NCI-H1436 (cell line): ENCODE results near the gene DAP.
"Not testable (repeated sequence)": the region's sequence is repeated elsewhere in the genome, so short reads cannot be mapped to it uniquely, and the experiment has no call there.

Experiments
- DNase-seq: peaks from one replicate; lab custom pipeline; 2025; lab: John Stamatoyannopoulos, UW

The DAP gene

DNA sequence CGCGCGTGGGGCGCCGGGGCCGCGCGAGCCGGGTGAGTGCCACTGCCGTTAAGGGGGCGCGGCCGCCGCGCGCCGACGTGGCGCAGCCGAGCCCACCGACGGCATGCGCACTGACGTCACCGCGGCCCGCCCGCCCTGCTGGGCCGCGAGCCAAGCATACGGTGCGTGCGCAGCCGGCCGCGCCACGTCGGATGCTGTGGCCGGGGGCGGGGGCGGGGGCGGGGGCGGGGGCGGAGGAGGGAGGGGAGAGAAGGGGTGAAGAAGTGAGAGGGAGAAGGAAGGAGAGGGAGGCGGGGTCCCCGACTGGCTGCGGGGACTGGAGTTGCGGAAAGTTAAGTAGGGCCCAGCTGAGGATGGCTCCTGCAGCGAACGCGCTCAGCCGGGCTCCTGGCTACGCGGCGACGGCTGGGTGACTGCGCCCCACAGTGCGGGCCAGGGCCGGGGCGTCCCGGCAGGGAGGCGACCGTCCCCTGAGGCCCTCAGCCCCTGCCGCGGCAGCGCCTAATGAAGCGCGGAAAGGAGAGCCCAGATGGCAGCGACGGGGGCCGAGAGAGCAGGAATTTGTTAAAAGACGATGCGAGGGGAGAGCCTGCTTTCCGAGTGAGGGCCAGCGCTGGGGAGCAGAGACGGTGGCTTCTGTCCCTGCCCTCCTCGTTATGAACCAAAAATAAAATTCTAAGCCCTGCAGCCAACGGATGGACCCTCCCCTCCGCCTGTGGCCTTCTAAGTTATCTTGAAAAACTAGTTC is at the start of gene DAP:
DAP (minus strand) TSS at position 50 of the 748 bp plus-strand sequence. CDS start 166 bp downstream, outside the sequence.
- DNase-seq, result peak; percentile 83

- DNase-seq, result no peak
These were observed 47.6 kb upstream of the DAP start for GRCh38 chr5:10808347-10809226.

GRCh38 chr5:10801931-10802666 is 41.1 kb upstream of the DAP start:
- no peak for DNase-seq

DNA sequence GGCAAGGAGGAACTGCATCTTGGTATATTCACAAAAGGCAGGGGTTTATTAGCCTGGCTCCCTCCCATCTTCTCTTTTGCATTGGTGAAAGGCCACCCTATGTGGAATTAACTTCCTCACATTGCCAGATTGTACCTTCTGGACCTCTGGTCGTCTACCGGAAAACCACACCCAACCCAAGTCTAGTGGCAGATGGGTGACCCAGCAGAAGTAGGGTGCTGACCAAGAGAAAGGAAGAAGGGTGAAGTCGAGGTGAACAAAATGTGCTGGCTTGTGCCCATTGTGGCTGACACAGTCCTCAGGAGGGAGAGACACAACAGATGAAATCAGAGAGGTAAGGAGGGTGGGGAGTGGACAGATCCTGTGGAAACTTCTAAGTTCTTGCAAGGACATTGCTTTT is 39.8 kb upstream of the DAP start:
- DNase-seq, result no peak

GRCh38 chr5:10797261-10797660 is 36.2 kb upstream of the DAP start:
- DNase-seq, result no peak

DNA sequence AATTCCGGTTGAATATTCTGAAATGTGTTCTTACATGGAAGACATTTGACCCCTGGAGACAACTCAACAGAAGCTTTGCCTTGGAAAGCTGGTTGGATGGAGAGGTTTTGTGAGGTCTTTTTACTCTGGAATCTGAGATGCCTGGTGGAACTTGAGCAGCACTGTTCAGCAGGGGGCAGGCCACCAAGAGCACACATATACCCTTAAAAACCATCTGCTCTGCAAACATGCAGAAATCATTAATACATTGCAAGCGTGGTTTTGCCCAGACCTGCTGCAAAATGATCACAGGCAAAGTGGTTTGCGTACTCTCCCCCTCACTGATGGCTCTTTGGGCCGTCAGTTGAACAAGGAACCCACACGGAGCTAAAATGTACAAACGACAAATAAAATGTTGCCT is 32.8 kb upstream of the DAP start:
- no peak for DNase-seq

DNA sequence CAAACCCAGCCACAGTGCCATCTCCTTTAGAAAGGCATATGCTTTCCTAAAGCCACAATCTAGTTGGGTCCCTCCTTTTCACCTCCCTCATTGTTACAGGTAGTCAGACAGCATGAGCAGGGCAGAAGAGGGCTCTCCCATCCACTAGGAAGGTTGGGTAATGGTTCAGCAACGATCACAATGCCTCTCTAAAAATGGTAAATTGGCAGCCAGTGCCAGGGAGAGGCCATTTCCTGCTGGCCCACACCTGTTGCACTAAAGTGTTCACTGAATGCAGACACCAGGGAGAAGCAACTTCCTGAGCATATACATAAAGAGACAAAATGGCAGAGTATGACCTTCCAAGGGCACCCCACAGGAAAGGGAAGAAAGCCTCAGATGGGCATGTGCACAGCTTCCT is 31.3 kb upstream of the DAP start:
- no peak for DNase-seq

DNA sequence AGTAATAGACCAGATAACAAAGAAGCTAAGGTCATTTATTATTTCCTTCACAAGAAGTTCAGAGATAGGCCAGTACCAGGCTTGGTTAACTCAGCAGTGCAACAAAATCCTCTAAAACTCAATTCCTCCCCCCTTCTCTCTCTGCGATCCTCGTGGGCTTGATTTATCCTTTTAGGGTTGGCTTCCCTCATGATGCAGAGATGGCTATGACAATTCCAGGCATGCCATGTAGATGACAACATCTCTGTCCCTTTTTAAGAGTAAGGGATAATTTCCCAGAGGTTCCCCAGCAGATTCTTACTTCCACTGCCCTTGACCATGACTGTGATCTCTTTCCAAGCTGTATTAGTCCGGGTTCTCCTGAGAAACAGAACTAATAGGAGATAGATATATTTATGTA is 28.7 kb upstream of the DAP start:
- DNase-seq, result no peak

DNA sequence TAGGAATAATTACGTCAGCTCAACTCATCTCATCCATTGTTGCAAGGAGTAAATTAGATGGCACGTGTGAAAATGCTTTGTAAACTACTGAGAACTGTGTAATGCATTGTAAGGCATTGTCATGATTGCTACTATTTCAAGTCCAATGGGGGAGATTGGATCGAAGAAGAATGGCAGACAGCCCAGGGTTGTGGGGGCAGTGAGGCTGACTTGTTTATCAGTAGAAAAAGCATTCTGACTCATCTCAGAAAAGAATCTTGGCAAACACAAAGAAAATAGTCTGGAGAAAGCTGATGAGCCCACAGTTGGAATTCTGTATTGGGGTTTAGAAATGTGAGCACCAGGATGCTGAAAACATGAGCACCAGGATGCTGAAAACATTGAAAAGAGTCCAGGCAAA is 28.0 kb upstream of the DAP start:
- DNase-seq, result no peak

DNA sequence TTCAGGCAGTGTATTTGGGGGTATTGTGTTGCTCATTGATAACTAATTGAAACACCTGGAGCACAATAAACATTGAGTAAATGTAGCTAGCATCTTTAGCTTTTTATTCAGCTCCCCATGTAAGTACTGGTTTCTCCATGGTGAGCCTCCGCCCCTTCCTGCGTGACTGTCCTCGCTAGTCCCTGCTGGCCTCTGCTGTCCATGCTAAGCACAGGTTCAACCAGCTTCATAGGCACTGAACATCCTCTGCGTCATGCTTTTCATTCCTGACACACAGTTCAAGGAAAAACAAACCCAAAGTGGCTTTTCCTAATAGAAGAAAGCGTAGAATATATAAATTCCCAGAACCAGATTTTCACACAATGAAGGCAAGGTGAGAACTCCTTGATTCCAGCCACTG is 27.3 kb upstream of the DAP start:
- DNase-seq, result no peak

DNA sequence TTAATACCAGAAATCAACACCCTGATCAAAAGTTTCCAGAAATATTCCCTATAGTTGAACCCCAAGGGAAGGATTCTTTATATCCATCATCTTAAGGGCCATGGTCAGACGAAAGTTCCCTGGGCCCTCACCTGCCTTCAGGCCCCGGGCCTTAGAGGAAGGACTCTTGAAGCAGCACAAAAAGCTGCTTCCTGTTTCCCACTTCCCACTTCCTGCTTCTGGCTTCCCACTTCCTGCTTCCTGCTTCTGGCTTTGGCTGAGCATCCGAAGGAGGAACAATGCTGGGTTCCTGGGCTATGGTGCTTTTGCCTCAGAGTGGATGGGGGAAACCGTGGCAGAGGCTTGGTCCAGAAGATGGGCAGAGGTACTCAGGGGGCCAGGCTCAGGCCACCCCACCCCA is 25.8 kb upstream of the DAP start:
- DNase-seq, result no peak

DNA sequence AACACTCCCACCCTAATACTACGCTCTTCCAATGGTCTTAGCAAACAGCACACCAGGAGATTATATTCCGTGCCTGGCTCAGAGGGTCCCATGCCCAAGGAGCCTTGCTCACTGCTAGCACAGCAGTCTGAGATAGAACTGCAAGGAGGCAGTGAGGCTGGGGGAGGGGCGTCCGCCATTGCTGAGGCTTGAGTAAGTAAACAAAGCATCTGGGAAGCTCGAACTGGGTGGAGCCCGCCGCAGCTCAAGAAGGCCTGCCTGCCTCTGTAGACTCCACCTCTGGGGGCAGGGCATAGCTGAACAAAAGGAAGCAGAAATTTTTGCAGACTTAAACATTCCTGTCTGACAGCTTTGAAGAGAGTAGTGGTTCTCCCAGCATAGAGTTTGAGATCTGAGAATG is 19.2 kb upstream of the DAP start:
- DNase-seq, result not testable (repeated sequence)

- no peak for DNase-seq
These were observed 18.6 kb upstream of the DAP start for GRCh38 chr5:10779592-10779991.

DNA sequence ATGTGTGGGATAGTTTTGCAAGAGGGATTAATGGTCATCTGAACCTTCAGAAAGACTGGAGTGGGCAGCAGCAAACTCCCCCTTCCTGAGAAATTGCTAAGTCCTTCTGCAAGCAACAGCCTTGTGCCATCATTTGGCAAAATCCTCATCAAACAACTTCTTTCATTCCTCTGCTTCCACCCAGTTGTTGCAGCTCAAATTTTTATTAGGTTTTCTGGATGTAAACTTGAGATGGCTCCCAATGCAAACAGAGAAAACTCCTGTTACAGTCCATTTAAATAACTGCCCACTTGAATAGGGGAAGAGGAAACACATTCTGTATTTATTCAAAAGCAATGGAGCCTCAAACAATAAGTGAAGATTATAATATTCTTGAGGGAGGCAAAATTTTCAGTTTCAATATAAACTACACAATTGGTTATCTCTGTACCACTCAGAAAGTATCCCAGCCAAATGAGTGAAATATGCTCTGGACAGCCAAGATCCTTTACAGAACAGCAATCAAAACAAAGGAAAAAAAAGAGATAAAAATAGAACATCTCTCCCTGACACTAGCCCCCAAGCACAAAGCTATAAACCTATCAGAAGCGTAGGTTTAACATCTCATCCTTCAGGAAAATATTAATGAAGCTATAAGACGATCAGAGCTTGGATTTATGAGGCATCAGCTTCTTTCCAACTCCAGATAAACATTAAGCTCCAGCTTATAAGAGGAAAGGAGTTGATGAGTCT is 17.3 kb upstream of the DAP start:
- no peak for DNase-seq

DNA sequence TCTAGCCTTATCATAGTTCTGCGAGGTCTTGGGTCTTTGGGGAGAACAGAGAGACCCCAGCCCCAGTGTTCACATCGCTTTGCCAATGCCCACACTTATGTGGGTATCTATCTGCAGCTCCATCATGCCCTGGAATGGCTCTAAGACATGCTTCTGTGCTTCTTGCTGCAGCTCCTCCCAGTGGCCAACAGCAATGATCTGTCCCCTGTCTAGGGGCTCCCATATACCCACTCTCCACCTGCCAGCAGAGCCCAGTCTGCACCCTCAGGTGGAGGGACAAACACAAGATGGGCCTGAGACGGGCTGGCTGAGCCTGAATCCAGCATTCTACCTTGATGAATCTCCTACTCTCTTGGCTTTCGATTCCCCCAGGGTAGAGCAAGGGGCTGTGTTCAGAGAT is 14.6 kb upstream of the DAP start:
- no peak for DNase-seq

DNA sequence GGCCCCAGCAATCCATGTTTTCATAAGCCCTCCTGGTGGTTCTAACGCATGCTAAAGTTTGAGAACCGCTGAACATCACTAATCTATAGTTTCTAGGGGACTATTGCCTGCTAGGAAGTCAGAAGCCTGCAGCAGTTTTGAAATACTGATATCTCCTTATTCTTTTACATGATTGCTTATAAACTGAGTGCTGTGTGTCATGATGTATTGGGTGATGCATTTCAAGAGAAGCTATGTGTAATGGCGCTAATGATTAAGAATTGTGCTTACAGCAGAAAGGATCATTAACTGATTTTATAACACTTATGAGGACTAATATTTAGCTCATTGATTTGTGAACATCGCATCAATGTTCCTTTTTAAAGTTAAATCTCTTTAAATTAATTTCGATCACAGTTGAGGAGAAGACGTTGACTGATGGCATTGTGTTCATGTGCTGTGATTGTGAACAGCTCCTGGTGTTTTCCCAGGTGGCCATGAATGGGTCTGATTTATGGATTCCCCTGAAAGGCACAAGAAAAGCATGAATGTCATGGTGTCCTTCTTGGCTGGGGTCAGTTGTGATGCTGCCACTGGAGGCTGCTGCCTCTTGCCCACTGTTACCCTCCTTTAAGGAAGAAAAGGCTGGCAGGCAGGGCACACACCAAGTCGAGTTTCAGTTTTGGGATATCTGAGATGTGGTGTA is 12.0 kb upstream of the DAP start:
- no peak for DNase-seq

DNA sequence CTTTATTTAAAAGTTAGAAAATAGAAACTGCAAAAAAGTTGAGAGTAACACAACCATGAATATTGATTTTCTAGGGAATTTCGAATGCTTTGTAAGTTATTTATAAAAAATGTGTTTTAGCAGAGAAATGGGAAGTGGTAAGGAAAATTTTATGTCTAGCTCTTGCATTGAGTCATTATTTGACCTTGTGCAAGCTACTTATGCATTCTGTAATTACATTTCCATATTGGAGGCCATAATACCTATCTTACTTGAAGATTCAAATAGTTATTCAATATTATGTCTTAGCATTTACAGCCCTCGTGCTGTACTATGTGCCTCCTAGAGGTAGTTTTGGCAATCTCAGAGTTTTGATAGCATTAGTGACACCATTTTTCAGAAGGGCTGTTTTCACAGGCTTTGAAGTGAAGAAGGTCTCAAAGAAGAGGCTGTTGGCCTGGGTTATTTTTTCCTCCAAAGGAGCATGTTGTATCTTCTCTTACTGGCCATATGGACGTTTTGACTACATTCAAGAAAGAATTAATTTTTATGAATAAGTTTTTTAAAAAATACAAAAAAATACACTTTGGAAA is 7.4 kb upstream of the DAP start:
- no peak for DNase-seq

- DNase-seq, result no peak
These were observed 1.9 kb upstream of the DAP start for GRCh38 chr5:10762776-10763500.

GRCh38 chr5:10761933-10762775 is 1.1 kb upstream of the DAP start:
- DNase-seq, result no peak

DNA sequence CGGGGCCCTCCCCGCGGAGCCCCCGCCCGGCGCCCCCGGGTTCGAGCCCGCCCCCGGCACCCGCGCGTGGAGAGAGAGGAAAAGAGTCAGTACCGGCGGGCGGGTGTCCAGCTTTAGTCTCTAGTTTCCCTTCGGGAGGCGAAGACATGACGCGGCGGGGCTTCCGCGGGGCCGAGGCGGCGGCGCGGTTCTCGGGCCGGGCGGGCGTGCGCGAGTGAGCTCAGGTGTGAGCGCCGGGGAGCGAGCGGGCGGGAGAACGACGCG is 181 bp downstream of the DAP start:
- no peak for DNase-seq
